ENCODE data around the gene EDDM3A. TPM values are rescaled to one million over a fixed set of nuclear protein-coding genes. Genes with fewer than 3 reads are reported as not detected.

The EDDM3A gene
- total and polyA plus RNA-seq, 2 of the 4 experiments (the other 2 are of a cell fraction) = not detected

- Histone ChIP-seq H4K5ac (ENCODE audit: low read depth, low read length) (no peak overlapping the region), H2BK120ac (ENCODE audit: low read depth, low read length) (no peak overlapping the region), H3K27me3 (ENCODE audit: control insufficient read depth, insufficient read depth, low read length) (no peaks in the 10 kb centered on the region), H3K23ac (ENCODE audit: low read depth, low read length) (no peak overlapping the region), H3K56ac (ENCODE audit: extremely low read depth, insufficient read depth, low read length) (no peak overlapping the region), H2BK20ac (ENCODE audit: low read depth, low read length) (no peak overlapping the region), H3K4me1 (ENCODE audit: control insufficient read depth, insufficient read depth, low read length) (no peaks in the 10 kb centered on the region), H3K9me1 (ENCODE audit: insufficient read depth, low read length) (no peaks in the 10 kb centered on the region), H3K4ac (ENCODE audit: low read depth, low read length) (no peak overlapping the region), H3K4me2 (ENCODE audit: low read depth, low read length) (no peak overlapping the region), H4K8ac (ENCODE audit: low read depth in 2 of 2, low read length in 2 of 2) (no peak overlapping the region), H2AFZ (replicated peaks; ENCODE audit: low read length, poor library complexity) (no peak overlapping the region), H3K79me1 (ENCODE audit: low read depth in 1 of 2, low read length in 2 of 2) (no peaks in the 10 kb centered on the region), H3K9me3 (ENCODE audit: control insufficient read depth, insufficient read depth, low read length) (no peaks in the 10 kb centered on the region), H3K18ac (ENCODE audit: low read depth, low read length) (no peak overlapping the region), H3K9ac (ENCODE audit: low read depth, low read length) (no peak overlapping the region), H2BK15ac (ENCODE audit: low read depth, low read length) (no peak overlapping the region), H3K27ac (ENCODE audit: insufficient read depth, low read length) (no peak overlapping the region), H3K36me3 (ENCODE audit: control insufficient read depth, insufficient read depth, low read length) (no peaks in the 10 kb centered on the region), H4K91ac (ENCODE audit: insufficient read depth, low read depth, low read length) (no peak overlapping the region), H3K14ac (replicated peaks; ENCODE audit: low read depth, low read length) (no peak overlapping the region), H4K20me1 (ENCODE audit: insufficient read depth, low read length) (no peaks in the 10 kb centered on the region), H2AK9ac (replicated peaks; ENCODE audit: low read depth, low read length, poor library complexity) (no peak overlapping the region), H3K4me3 (ENCODE audit: insufficient read depth, low read depth, low read length) (no peak overlapping the region), H2AK5ac (ENCODE audit: low read depth, low read length) (no peak overlapping the region), H2BK5ac (ENCODE audit: low read depth, low read length, poor library complexity, severe bottlenecking) (no peak overlapping the region)
- BruUV-seq (replicated peaks) = no TSS peak
- TF ChIP-seq CEBPB (IDR thresholded peaks at IDR 0.05; ENCODE audit: low read depth, low read length) (no peak), MAZ (IDR thresholded peaks at IDR 0.05; ENCODE audit: borderline replicate concordance, low read depth, low read length) (no peak), BHLHE40 (IDR thresholded peaks at IDR 0.05; ENCODE audit: low read depth, low read length) (no peak), RCOR1 (IDR thresholded peaks at IDR 0.05; ENCODE audit: insufficient replicate concordance, low read length) (no peak), FOS (IDR thresholded peaks at IDR 0.05; ENCODE audit: low read depth, low read length) (no peak), MXI1 (IDR thresholded peaks at IDR 0.05; ENCODE audit: borderline replicate concordance, low read depth, low read length) (no peak), RAD21 (IDR thresholded peaks at IDR 0.05; ENCODE audit: low read length) (no peak), NFE2L2 (IDR thresholded peaks at IDR 0.05; ENCODE audit: low read depth, low read length) (no peak), CHD1 (IDR thresholded peaks at IDR 0.05; ENCODE audit: low read depth, low read length) (no peak), MAFK (IDR thresholded peaks at IDR 0.05; ENCODE audit: low read depth, low read length) (no peak), RFX5 (IDR thresholded peaks at IDR 0.05; ENCODE audit: low read depth, low read length) (no peak)
- TF ChIP-seq, protein P1, sequence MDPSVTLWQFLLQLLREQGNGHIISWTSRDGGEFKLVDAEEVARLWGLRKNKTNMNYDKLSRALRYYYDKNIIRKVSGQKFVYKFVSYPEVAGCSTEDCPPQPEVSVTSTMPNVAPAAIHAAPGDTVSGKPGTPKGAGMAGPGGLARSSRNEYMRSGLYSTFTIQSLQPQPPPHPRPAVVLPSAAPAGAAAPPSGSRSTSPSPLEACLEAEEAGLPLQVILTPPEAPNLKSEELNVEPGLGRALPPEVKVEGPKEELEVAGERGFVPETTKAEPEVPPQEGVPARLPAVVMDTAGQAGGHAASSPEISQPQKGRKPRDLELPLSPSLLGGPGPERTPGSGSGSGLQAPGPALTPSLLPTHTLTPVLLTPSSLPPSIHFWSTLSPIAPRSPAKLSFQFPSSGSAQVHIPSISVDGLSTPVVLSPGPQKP (IDR thresholded peaks at IDR 0.05; ENCODE audit: borderline replicate concordance, low read depth, low read length) = no peak
- WGBS, 2 experiments (ENCODE audit: extremely low coverage in 2 of 2, insufficient read length in 1 of 2) = no CpG with 5 or more reads among the region's 3 CpGs
- ATAC-seq (ENCODE audit: low read depth) (no peak), DNase-seq (no peak)
- ChIA-PET CTCF (no interaction called here), POLR2A (ENCODE audit: unreplicated experiment) (no interaction called here)
- intact Hi-C loops (cut with micrococcal nuclease) = no loop called here
- dilution Hi-C loops (cut with HindIII; ENCODE audit: low sequenced_read_pairs, unreplicated experiment) = no loop called here
- in situ Hi-C loops (cut with MboI; ENCODE audit: low sequenced_read_pairs) = no loop called here
These were observed 43.6 kb downstream of the EDDM3A start for GRCh38 chr14:20789230-20789813.

All from IMR-90 (cell line).